Panc1 (cell line): Measurements from ENCODE around the gene OR3A2. TPM values are rescaled to one million over a fixed set of nuclear protein-coding genes. Genes with fewer than 3 reads are reported as not detected.
"Not testable (repeated sequence)": the region's sequence is repeated elsewhere in the genome, so short reads cannot be mapped to it uniquely, and the experiment has no call there.

Experiments used
- ATAC-seq: fragments of 200-7000 bp; cut with Tn5 transposase; 2 replicates; pipeline ENCODE4 v1.9.1; 2020; ENCODE audit warnings: mild to moderate bottlenecking, moderate library complexity
- BruUV-seq: library from RNA; stranded (reverse); fragments of 400-500 nt; replicated peaks from 2 replicates; lab custom pipeline; 2021; lab: Mats Ljungman, UMichigan
- CTCF ChIA-PET: fragments of 300-600 bp; sonication (Branson Sonifier 250); formaldehyde crosslinking; loops from one replicate; lab custom pipeline; 2022; ENCODE audit warnings: antibody characterized with exemption; lab: Charles Lee
- POLR2A ChIA-PET: fragments of 300-600 bp; sonication (Branson Sonifier 250); formaldehyde crosslinking; loops from one replicate; lab custom pipeline; 2022; ENCODE audit warnings: antibody characterized with exemption; lab: Charles Lee
- DNase-seq: peaks from one replicate; pipeline ENCODE4 v3.0.0-alpha.2; 2010; ENCODE audit warnings: low read depth, low spot score
- H3K27ac ChIP-seq: 2 replicates; pipeline ENCODE4 v1.5.1; 2011; ENCODE audit warnings: mild to moderate bottlenecking, low read length, inconsistent platforms
- H3K27me3 ChIP-seq: fragments of 200-500 bp; sonication (Bioruptor generic); 2 replicates; pipeline ENCODE4 v1.6.0; 2014; ENCODE audit warnings: low read length, inconsistent platforms; ENCODE audit not compliant: control insufficient read depth, insufficient read depth
- H3K36me3 ChIP-seq: fragments of 200-500 bp; sonication (Bioruptor generic); 2 replicates; pipeline ENCODE4 v1.5.1; 2014; ENCODE audit warnings: inconsistent platforms, mild to moderate bottlenecking, low read length, moderate library complexity; ENCODE audit not compliant: control insufficient read depth, insufficient read depth
- H3K4me1 ChIP-seq: 2 replicates; pipeline ENCODE4 v1.5.1; 2011; ENCODE audit warnings: inconsistent platforms, mild to moderate bottlenecking, low read length, moderate library complexity; ENCODE audit not compliant: control insufficient read depth, insufficient read depth
- H3K4me3 ChIP-seq, 2 experiments: 2 replicates each; pipeline ENCODE4 v1.5.1; 2011 to 2012; ENCODE audit warnings: low read depth in 2 of 2, low read length in 2 of 2, mild to moderate bottlenecking in 2 of 2, inconsistent platforms in 1 of 2, moderate library complexity in 1 of 2
- H3K9me3 ChIP-seq: fragments of 200-500 bp; sonication (Bioruptor generic); 2 replicates; pipeline ENCODE4 v1.5.1; 2014; ENCODE audit warnings: low read depth, mild to moderate bottlenecking, inconsistent platforms, low read length, moderate library complexity; ENCODE audit not compliant: control insufficient read depth, insufficient read depth
- CTCF ChIP-seq: fragments of 450-650 bp; IDR thresholded peaks from 2 replicates; pipeline ENCODE4 v1.5.1; 2017; ENCODE audit warnings: mild to moderate bottlenecking
- POLR2AphosphoS5 ChIP-seq: IDR thresholded peaks from 2 replicates; pipeline ENCODE4 v1.6.1; 2012; ENCODE audit warnings: mild to moderate bottlenecking, low read depth, low read length, moderate library complexity
- REST ChIP-seq, 2 experiments: IDR thresholded peaks; 2 replicates each; pipeline ENCODE4 v1.6.1; 2011 to 2012; ENCODE audit warnings: low read depth in 2 of 2, control low read depth in 1 of 2, low read length in 1 of 2, mild to moderate bottlenecking in 1 of 2, moderate library complexity in 1 of 2; ENCODE audit not compliant: insufficient read depth in 1 of 2
- SIN3A ChIP-seq: IDR thresholded peaks from 2 replicates; pipeline ENCODE4 v1.6.1; 2012; ENCODE audit warnings: low read depth, mild to moderate bottlenecking, low read length, moderate library complexity, borderline replicate concordance; ENCODE audit not compliant: insufficient read depth
- TCF7L2 ChIP-seq: IDR thresholded peaks from 2 replicates; pipeline ENCODE4 v1.6.1; 2011; ENCODE audit warnings: mild to moderate bottlenecking, low read depth, low read length, inconsistent platforms
- in situ Hi-C: cut with HindIII; loops from 2 replicates; pipeline ENCODE4 v1.10.0; 2016; ENCODE audit warnings: low sequenced_read_pairs, low pct_unique_long_range_greater_than_20kb
- intact Hi-C: fragments of 100-400 bp; cut with micrococcal nuclease; formaldehyde crosslinking; loops from one replicate; pipeline ENCODE4 v1.10.0; 2022; ENCODE audit not compliant: unreplicated experiment
- total RNA-seq: library from RNA; stranded (reverse); gene quantifications from one replicate; pipeline ENCODE4 v1.2.1, GENCODE V29; 2021; ENCODE audit not compliant: unreplicated experiment

OR3A2 gene
- total RNA-seq, 1 experiment from 2014 or later, result not detected

GRCh38 chr17:3298260-3298659 lies 87.8 kb downstream of the OR3A2 start, which contains the start of gene OR3A1:
TSS of gene OR3A1 (minus strand) at chr17:3298360. CDS start at chr17:3292582, 5,778 bp downstream.
- no peak for TF ChIP-seq TCF7L2
- TF ChIP-seq REST (IDR thresholded peaks at IDR 0.05; ENCODE audit: insufficient read depth in 1 of 2, low read depth in 2 of 2, low read length in 1 of 2), result no peak
- no peak for TF ChIP-seq CTCF
- TF ChIP-seq POLR2AphosphoS5, result no peak
- TF ChIP-seq SIN3A, result no peak
- Histone ChIP-seq H3K9me3 (no peaks in the 10 kb centered on the region), H3K27me3 (peaks cover 5% of the 10 kb centered on the region), H3K4me3 (no peak within 1 kb of the TSS), H3K27ac (no peak within 1 kb of the TSS), H3K4me1 (no peaks in the 10 kb centered on the region), H3K36me3 (no peaks in the 10 kb centered on the region)
- in situ Hi-C loops (no loop called here), intact Hi-C loops (no loop called here)
- ChIA-PET POLR2A (no interaction called here), CTCF (no interaction called here)
- no TSS peak for BruUV-seq
- DNase-seq, result no peak
- no peak for ATAC-seq

DNA sequence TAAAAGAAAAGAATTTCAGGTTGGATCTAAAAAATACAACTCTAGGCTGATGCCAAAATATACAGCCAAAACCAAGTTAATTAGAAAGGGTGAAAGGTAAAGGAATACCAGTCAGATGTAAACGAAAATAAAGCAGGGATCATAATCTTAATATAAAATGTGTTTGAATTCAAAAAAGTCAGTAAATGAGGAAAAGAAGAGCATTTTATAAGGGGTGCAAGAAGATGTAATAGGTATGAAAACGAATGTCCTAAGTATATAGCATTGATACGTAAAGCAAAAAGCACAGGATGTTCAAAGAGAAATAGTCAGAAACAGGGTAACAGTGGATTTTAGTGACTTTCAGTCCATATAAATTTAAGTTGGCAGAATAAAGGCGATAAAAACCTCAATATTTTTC lies 90.5 kb downstream of the OR3A2 start:
- TF ChIP-seq CTCF (no peak), TCF7L2 (no peak), REST (IDR thresholded peaks at IDR 0.05; ENCODE audit: insufficient read depth in 1 of 2, low read depth in 2 of 2, low read length in 1 of 2) (no peak), SIN3A (no peak), POLR2AphosphoS5 (no peak)
- BruUV-seq, result no TSS peak
- H3K4me1 ChIP-seq, result no peaks in the 10 kb centered on the region

DNA sequence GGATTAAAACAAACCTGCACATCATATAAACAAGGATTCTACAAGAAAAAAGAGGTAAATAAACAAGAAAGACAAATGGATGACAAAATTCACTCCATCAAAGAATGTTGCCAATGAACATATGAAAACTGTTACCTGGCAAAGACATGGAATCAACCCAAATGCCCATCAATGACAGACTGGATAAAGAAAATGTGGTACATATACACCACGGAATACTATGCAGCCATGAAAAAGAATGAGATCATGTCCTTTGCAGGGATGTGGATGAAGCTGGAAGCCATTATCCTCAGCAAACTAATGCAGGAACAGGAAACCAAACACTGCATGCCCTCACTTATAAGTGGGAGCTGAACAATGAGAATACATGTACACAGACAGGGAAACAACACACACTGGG lies 92.6 kb downstream of the OR3A2 start:
- intact Hi-C loops, H3K4me1 ChIP-seq, BruUV-seq, H3K9me3 ChIP-seq, H3K4me3 ChIP-seq, CTCF ChIA-PET, POLR2A ChIA-PET, ATAC-seq, H3K27me3 ChIP-seq, H3K27ac ChIP-seq, H3K36me3 ChIP-seq, in situ Hi-C loops, DNase-seq: not testable (repeated sequence)

More for the DNA sequence above, 90.5 kb downstream of the OR3A2 start:
- in situ Hi-C loops, result no loop called here
- ATAC-seq (no peak), DNase-seq (no peak)
- H3K27me3 ChIP-seq, result peaks cover 5% of the 10 kb centered on the region
- no peak overlapping the region for H3K27ac ChIP-seq
- intact Hi-C loops, result no loop called here
- no peaks in the 10 kb centered on the region for H3K9me3 ChIP-seq
- POLR2A ChIA-PET, result no interaction called here
- H3K36me3 ChIP-seq, result no peaks in the 10 kb centered on the region
- CTCF ChIA-PET, result no interaction called here
- H3K4me3 ChIP-seq, result no peak overlapping the region
